ENCODE measurements around the gene PLEKHJ1.
"Not testable (repeated sequence)": the region's sequence is repeated elsewhere in the genome, so short reads cannot be mapped to it uniquely, and the experiment has no call there.

Gene PLEKHJ1

GRCh38 chr19:2236314-2237050 is at the start of gene PLEKHJ1, which contains the start of gene SF3A2:
PLEKHJ1 (minus strand) TSS chr19:2236329; CDS start chr19:2236248, 81 bp downstream.
SF3A2 (plus strand) TSS chr19:2236824; CDS start chr19:2243419, 6,595 bp downstream.
- DNase-seq: peak; percentile 98

DNA sequence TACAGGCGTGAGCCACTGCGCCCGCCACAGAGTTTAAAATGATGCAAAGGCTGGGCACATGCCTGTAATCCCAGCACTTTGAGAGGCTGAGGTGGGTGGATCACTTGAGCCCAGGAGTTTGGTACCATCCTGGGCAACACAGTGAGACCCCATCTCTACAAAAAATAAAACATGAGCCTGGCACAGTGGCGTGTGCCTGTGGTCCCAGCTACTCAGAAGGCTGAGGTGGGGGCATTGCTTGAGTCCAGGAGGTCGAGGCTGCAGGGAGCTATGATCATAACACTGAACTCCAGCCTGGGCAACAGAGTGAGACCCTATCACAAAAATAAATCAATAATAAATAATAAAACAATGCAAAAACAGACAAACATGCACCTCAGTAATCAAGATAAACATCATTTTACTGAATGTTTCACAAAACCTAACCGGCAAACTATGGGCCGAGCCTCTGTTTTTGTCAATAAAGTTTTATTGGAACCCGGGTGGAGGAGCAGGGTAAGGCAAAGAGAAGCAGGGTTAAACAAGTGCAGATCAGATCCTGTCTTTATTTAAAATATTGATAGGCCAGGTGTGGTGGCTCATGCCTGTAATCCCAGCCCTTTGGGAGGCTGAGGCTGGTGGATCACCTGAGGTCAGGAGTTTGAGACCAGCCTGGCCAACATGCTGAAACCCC is 47.8 kb upstream of the PLEKHJ1 start:
- no peak for DNase-seq

DNA sequence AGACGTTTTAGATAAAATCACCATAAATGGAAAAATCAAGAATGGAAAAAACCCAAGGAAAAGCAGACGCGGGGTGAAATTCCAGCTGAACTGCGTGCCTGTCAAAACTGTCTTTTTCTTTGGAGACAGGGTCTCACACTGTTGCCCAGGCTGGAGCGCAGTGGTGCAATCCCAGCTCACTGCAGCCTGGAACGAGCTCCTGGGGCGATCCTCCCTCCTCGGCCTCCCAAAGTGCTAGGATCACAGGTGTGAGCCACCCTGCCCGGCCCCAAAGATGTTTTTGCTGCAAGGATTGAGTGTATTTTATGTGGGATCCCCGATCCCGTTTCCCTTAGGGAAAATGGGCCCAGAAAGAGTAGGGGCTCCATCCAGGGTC is 46.7 kb upstream of the PLEKHJ1 start:
- DNase-seq: no peak

GRCh38 chr19:2282062-2282861 is 46.1 kb upstream of the PLEKHJ1 start, which contains the start of gene PEAK3:
PEAK3 (minus strand) TSS chr19:2282175; CDS start chr19:2280931, 1,244 bp downstream.
- DNase-seq: peak in 1 of 2 donors; percentile 40

GRCh38 chr19:2281265-2282061 is 45.3 kb upstream of the PLEKHJ1 start:
- not testable (repeated sequence) for DNase-seq

GRCh38 chr19:2280633-2281264 is 44.6 kb upstream of the PLEKHJ1 start:
- DNase-seq: no peak

- no peak for DNase-seq
These were observed 42.5 kb upstream of the PLEKHJ1 start for GRCh38 chr19:2278459-2279158.

DNA sequence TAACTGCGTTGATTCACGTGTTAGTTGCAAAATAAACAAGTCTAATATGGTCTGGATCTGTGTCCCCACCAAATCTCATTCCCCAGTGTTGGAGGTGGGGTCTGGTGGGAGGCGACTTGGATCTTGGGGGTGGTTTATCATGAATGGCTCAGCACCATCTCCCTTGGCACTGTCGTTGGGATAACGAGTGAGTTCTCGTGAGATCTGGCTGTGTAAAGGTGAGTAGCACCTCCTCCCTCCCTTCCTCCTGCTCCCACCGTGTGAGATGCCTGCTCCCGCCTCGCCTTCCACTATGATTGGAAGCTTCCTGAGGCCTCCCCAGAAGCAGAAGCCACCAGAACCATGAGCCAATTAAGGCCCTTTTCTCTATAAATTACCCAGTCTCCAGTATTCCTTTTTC is 41.0 kb upstream of the PLEKHJ1 start:
- no peak for DNase-seq

- DNase-seq: no peak
These were observed 40.4 kb upstream of the PLEKHJ1 start for GRCh38 chr19:2276429-2276986.

- DNase-seq: no peak
These were observed 39.7 kb upstream of the PLEKHJ1 start for GRCh38 chr19:2275588-2276428.

GRCh38 chr19:2274931-2275535 is 38.9 kb upstream of the PLEKHJ1 start:
- peak; percentile 53 to 55 for DNase-seq

GRCh38 chr19:2274185-2274711 is 38.1 kb upstream of the PLEKHJ1 start:
- no peak for DNase-seq

- peak; percentile 82 to 83 for DNase-seq
These were observed 37.4 kb upstream of the PLEKHJ1 start for GRCh38 chr19:2273356-2274184.

DNA sequence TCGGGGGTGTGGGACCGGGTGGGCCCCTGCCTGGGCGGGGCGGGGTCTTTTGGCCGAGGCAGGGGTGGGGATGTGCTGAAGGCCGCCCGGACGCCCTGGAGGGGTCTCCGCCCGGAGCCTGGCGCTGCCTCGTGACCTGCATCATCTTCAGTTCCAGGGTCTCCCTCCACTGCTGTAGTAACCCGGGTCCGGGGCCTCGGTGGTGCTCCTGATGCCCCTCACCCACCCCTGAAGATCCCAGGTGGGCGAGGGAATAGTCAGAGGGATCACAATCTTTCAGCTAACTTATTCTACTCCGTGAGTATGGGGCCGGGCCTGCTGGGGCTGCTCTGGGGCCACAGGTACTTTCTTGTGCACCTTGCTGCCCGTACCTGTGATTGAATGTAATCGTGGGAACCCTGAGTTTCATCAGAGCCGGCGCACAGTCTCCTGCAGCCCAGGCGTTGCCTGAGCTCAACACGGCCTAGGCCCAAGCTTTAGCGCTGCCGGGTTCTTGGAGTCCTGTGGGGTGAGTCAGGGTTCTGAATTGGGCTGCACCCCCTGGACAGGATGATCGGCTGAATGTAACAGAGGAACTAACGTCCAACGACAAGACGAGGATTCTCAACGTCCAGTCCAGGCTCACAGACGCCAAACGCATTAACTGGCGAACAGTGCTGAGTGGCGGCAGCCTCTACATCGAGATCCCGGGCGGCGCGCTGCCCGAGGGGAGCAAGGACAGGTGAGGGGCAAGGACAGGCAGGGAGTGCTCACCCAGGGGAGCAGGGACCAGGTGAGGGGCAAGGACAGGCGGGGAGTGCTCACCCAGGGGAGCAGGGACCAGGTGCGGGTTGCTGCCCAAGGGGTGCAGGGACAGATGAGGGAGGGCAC is 35.3 kb upstream of the PLEKHJ1 start:
- DNase-seq: peak in 1 of 2 donors; percentile 37

DNA sequence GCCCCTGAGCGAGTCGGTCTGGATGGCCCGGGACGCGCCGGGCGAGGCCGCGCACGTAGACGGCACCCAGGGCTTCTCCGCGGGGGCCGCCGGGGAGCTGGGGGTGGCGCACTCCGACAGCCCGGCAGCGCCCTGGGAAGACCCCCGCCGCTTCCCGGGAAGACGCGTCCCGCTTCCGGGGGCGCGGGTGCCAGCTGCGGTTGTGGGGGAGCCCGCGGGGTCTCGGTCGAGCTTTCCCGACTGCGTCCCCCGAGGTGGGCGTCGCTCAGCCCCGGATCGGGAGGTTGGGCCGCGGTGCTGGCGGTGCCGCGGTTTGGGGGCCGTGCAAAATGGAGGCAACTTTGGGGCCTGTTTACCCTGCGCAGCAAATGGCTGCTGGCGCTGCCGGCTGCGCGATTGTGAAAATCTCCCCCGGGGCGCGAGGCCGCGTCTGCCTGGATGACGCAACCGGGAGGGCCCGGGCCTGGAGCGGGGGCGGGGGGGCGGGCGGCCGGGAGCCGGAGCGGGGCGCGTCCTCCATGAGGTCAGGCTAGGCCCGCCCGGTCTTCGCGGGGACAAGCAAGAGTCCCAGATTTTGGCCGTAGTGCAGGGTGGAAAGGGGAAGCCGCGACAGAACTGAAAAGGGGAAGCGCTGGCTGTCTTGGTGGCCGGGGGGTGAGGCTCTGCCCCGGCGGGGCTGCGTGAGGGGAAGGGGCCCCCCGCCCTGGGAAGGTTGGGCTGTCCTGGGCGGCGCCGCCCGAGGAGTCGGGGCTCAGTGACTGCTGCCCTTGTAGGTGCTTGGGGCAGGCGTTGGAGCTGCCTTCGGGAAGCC is 34.5 kb upstream of the PLEKHJ1 start:
- peak; percentile 77 to 80 for DNase-seq

GRCh38 chr19:2270157-2270422 is 34.0 kb upstream of the PLEKHJ1 start:
- DNase-seq: peak; percentile 59 to 61
